Pancreas (tissue), 10 donors: ENCODE data around the gene FNDC3B. TPM values are rescaled to one million over a fixed set of nuclear protein-coding genes. Genes with fewer than 3 reads are reported as not detected.
"Not testable (repeated sequence)": the region's sequence is repeated elsewhere in the genome, so short reads cannot be mapped to it uniquely, and the experiment has no call there.

ENCODE experiments used
- ATAC-seq, 4 donors: fragments of 200-7000 bp; cut with Tn5 transposase; one replicate each; pipeline versions ENCODE4 v1.8.0 to v1.9.1; 2020; ENCODE audit warnings: mild to moderate bottlenecking in 4 of 4, moderate library complexity in 4 of 4
- DNase-seq, 6 donors: peaks; one replicate each; pipeline ENCODE4 v3.0.0-alpha.2; 2020
- FAIRE-seq: peaks from 2 replicates; lab custom pipeline; 2012; peaks lifted over from hg19 to GRCh38; lab: Jason Lieb, UNC
- H3K27ac ChIP-seq, 4 donors: fragments of 200-600 bp; sonication (generic); 1 replicate in 3 of 4; 2 replicates in 1 of 4; pipeline versions ENCODE4 v1.5.0 to v1.8.0; 2020
- H3K27me3 ChIP-seq, 4 donors: fragments of 200-600 bp; one replicate each; pipeline ENCODE4 v1.8.0; 2021
- H3K36me3 ChIP-seq, 3 donors: fragments of 200-600 bp; sonication (generic) in 1 of 3; one replicate each; pipeline versions ENCODE4 v1.5.0 to v1.8.0; 2020 to 2021
- H3K4me1 ChIP-seq, 3 donors: fragments of 200-600 bp; one replicate each; pipeline ENCODE4 v1.8.0; 2021
- H3K4me3 ChIP-seq, 4 donors: fragments of 200-600 bp; sonication (generic) in 2 of 4; one replicate each; pipeline versions ENCODE4 v1.5.0 to v1.8.0; 2020 to 2021
- H3K9me3 ChIP-seq, 4 donors: fragments of 200-600 bp; one replicate each; pipeline ENCODE4 v1.8.0; 2021
- CTCF ChIP-seq, 4 donors: fragments of 200-600 bp; sonication (generic) in 3 of 4; IDR thresholded peaks; one replicate each; pipeline versions ENCODE4 v1.5.0 to v1.8.0; 2021; ENCODE audit warnings: antibody characterized with exemption in 4 of 4
- WGBS, 2 donors: extraction: QIAGEN DNeasy Blood & Tissue Kit; methylation state at CpG; one replicate each; pipeline ENCODE4 v1.1.7; 2013; 5-methylcytosine and 5-hydroxymethylcytosine counted together
- intact Hi-C, 3 donors: fragments of 100-400 bp; cut with DNase I; formaldehyde crosslinking; loops; one replicate each; pipeline versions ENCODE4 v1.11.1 to v1.14.2; 2022
- polyA plus RNA-seq, 2 donors: library from polyadenylated mRNA; stranded (reverse); fragments of 200-250 nt; gene quantifications; one replicate each; pipeline ENCODE4 v1.2.3, GENCODE V29; 2013
- total RNA-seq, 6 donors: library from RNA; stranded (reverse); fragmentation: NEBNext Ultra II Directional in 4 of 6; extraction: Animal tissue kit (Norgen Biotek cat#: 25700) in 4 of 6; gene quantifications; one replicate each; pipeline versions ENCODE4 v1.2.1 to v1.2.4, GENCODE V29; 2021 to 2023
- donor health status: healthy with polysubstance abuse.
- donor health status: DM: no; HTN: no; CAD: no; lungs with moderate emphysema.
- donor health status: DM: no; HTN: no; CAD: no.
- donor health status: control.
- donor health status: control.
- donor health status: Bipolar disorder and iron deficiency.
- donor health status: DM: yes; HTN: yes; CAD: no.
- donor health status: DM: no; HTN: no; CAD: no.
- donor health status: DM: no; HTN: no; CAD: no.
- donor health status: DM: yes; HTN: yes; CAD: no.

Gene FNDC3B
- total and polyA plus RNA-seq, 8 donors, result 9.3 to 126 (median 73.2) TPM

- DNase-seq (no peak), FAIRE-seq (no peak), ATAC-seq (no peak)
- no peak overlapping the region for H3K27ac ChIP-seq
- intact Hi-C loops, result no loop called here
- TF ChIP-seq CTCF (IDR thresholded peaks at IDR 0.05), result no peak
- WGBS, 2 donors, result 89 to 92% methylated on average over 2 of the region's 2 CpGs
- no peaks in the 10 kb centered on the region for H3K4me1 ChIP-seq
- no peaks in the 10 kb centered on the region for H3K27me3 ChIP-seq
- H3K36me3 ChIP-seq, result no peaks in the 10 kb centered on the region
- no peak overlapping the region for H3K4me3 ChIP-seq
- no peaks in the 10 kb centered on the region for H3K9me3 ChIP-seq
Measured at GRCh38 chr3:171996178-171996817, 43.1 kb upstream of the FNDC3B start.

GRCh38 chr3:171998731-171999130 lies 40.6 kb upstream of the FNDC3B start:
- H3K36me3 ChIP-seq, H3K4me1 ChIP-seq, FAIRE-seq, H3K27ac ChIP-seq, H3K4me3 ChIP-seq, ATAC-seq, H3K9me3 ChIP-seq, DNase-seq, H3K27me3 ChIP-seq, intact Hi-C loops: not testable (repeated sequence)
- 92% methylated on average over 14 to 16 of the region's 24 CpGs for WGBS, 2 donors

GRCh38 chr3:172001616-172002015 lies 37.8 kb upstream of the FNDC3B start:
- H3K36me3 ChIP-seq, DNase-seq, H3K27me3 ChIP-seq, H3K4me1 ChIP-seq, intact Hi-C loops, H3K9me3 ChIP-seq, ATAC-seq, H3K27ac ChIP-seq, H3K4me3 ChIP-seq, FAIRE-seq: not testable (repeated sequence)
- 93 to 96% methylated on average over 1 of the region's 1 CpG for WGBS, 2 donors

- TF ChIP-seq CTCF (IDR thresholded peaks at IDR 0.05), result no peak
- intact Hi-C loops, result no loop called here
- ATAC-seq (no peak), FAIRE-seq (no peak), DNase-seq (no peak)
- H3K4me3 ChIP-seq, result no peak overlapping the region
- H3K27me3 ChIP-seq, result no peaks in the 10 kb centered on the region
- no peaks in the 10 kb centered on the region for H3K9me3 ChIP-seq
- WGBS, 2 donors, result 42 to 47% methylated on average over 4 of the region's 4 CpGs
- H3K4me1 ChIP-seq, result no peaks in the 10 kb centered on the region
- no peaks in the 10 kb centered on the region for H3K36me3 ChIP-seq
- no peak overlapping the region for H3K27ac ChIP-seq
Measured at GRCh38 chr3:172002512-172003078, 36.8 kb upstream of the FNDC3B start.

GRCh38 chr3:172003146-172003545 lies 36.2 kb upstream of the FNDC3B start:
- no peak overlapping the region for H3K27ac ChIP-seq
- H3K4me3 ChIP-seq, result no peak overlapping the region
- H3K9me3 ChIP-seq, result no peaks in the 10 kb centered on the region
- no peak for TF ChIP-seq CTCF (IDR thresholded peaks at IDR 0.05)
- no peaks in the 10 kb centered on the region for H3K4me1 ChIP-seq
- FAIRE-seq, result no peak
- WGBS, 2 donors, result 88 to 91% methylated on average over 6 of the region's 6 CpGs
- ATAC-seq, result no peak
- intact Hi-C loops, result no loop called here
- H3K36me3 ChIP-seq, result no peaks in the 10 kb centered on the region
- DNase-seq, result no peak
- H3K27me3 ChIP-seq, result no peaks in the 10 kb centered on the region

- FAIRE-seq, result no peak
- Histone ChIP-seq H3K4me1 (no peaks in the 10 kb centered on the region), H3K36me3 (no peaks in the 10 kb centered on the region), H3K4me3 (no peak overlapping the region), H3K27ac (no peak overlapping the region), H3K9me3 (no peaks in the 10 kb centered on the region), H3K27me3 (no peaks in the 10 kb centered on the region)
- no peak for ATAC-seq
- intact Hi-C loops, result no loop called here
- TF ChIP-seq CTCF (IDR thresholded peaks at IDR 0.05), result no peak
- no peak for DNase-seq
Measured at GRCh38 chr3:172007065-172007370, 32.4 kb upstream of the FNDC3B start.
